Glutamatergic neuron (in vitro differentiated cells): ENCODE data around the gene PGAM4. TPM values are rescaled to one million over a fixed set of nuclear protein-coding genes. Genes with fewer than 3 reads are reported as not detected.

Experiments
- DNase-seq: peaks from one replicate; pipeline ENCODE4 v3.0.0; 2022
- H3K27ac Mint-ChIP-seq: one replicate; pipeline ENCODE4 v1.8.0; 2020; ENCODE audit warnings: mild to moderate bottlenecking, mixed read lengths, inconsistent platforms; ENCODE audit not compliant: unreplicated experiment
- H3K27me3 Mint-ChIP-seq: one replicate; pipeline ENCODE4 v1.8.0; 2020; ENCODE audit warnings: mild to moderate bottlenecking, moderate library complexity, mixed read lengths, inconsistent platforms; ENCODE audit not compliant: unreplicated experiment
- H3K36me3 Mint-ChIP-seq: one replicate; pipeline ENCODE4 v1.8.0; 2020; ENCODE audit warnings: mild to moderate bottlenecking, mixed read lengths, inconsistent platforms; ENCODE audit not compliant: unreplicated experiment
- H3K4me1 Mint-ChIP-seq: one replicate; pipeline ENCODE4 v1.8.0; 2020; ENCODE audit warnings: mild to moderate bottlenecking, low read depth, mixed read lengths, inconsistent platforms; ENCODE audit not compliant: unreplicated experiment
- H3K4me3 Mint-ChIP-seq: one replicate; pipeline ENCODE4 v1.8.0; 2020; ENCODE audit warnings: mild to moderate bottlenecking, mixed read lengths, inconsistent platforms; ENCODE audit not compliant: unreplicated experiment
- H3K9me3 Mint-ChIP-seq: one replicate; pipeline ENCODE4 v1.8.0; 2020; ENCODE audit warnings: mild to moderate bottlenecking, moderate library complexity, mixed read lengths, inconsistent platforms; ENCODE audit not compliant: unreplicated experiment
- CTCF ChIP-seq: fragments of 200-600 bp; sonication (generic); IDR thresholded peaks from one replicate; pipeline ENCODE4 v1.5.0; 2021; ENCODE audit not compliant: partially characterized antibody, unreplicated experiment
- total RNA-seq: library from RNA; stranded (reverse); fragmentation: NEBNext Ultra II Directional; extraction: Animal tissue kit (Norgen Biotek cat#: 25700); gene quantifications from one replicate; pipeline ENCODE4 v1.2.1, GENCODE V29; 2021; ENCODE audit not compliant: unreplicated experiment

PGAM4 gene
- total RNA-seq, 1 donor from 2014 or later: not detected

GRCh38 chrX:77936299-77936698 is 33.1 kb downstream of the PGAM4 start:
- no peaks in the 10 kb centered on the region for H3K9me3 Mint-ChIP-seq
- no peaks in the 10 kb centered on the region for H3K4me1 Mint-ChIP-seq
- no peaks in the 10 kb centered on the region for H3K27me3 Mint-ChIP-seq
- no peak overlapping the region for H3K27ac Mint-ChIP-seq
- no peak for DNase-seq
- no peak for TF ChIP-seq CTCF
- no peak overlapping the region for H3K4me3 Mint-ChIP-seq
- H3K36me3 Mint-ChIP-seq: no peaks in the 10 kb centered on the region

GRCh38 chrX:77935886-77936285 is 33.6 kb downstream of the PGAM4 start:
- no peak for DNase-seq
- H3K27me3 Mint-ChIP-seq: no peaks in the 10 kb centered on the region
- no peaks in the 10 kb centered on the region for H3K4me1 Mint-ChIP-seq
- H3K4me3 Mint-ChIP-seq: no peak overlapping the region
- no peaks in the 10 kb centered on the region for H3K36me3 Mint-ChIP-seq
- TF ChIP-seq CTCF: no peak
- no peak overlapping the region for H3K27ac Mint-ChIP-seq
- no peaks in the 10 kb centered on the region for H3K9me3 Mint-ChIP-seq

- TF ChIP-seq CTCF: no peak
- Mint-ChIP-seq H3K4me3 (no peak overlapping the region), H3K27me3 (no peaks in the 10 kb centered on the region), H3K9me3 (peaks cover 1% of the 10 kb centered on the region), H3K36me3 (no peaks in the 10 kb centered on the region), H3K27ac (no peak overlapping the region), H3K4me1 (no peaks in the 10 kb centered on the region)
- DNase-seq: no peak
Observed at GRCh38 chrX:77930581-77930980, 38.9 kb downstream of the PGAM4 start.

- TF ChIP-seq CTCF: no peak
- no peaks in the 10 kb centered on the region for H3K27me3 Mint-ChIP-seq
- no peak for DNase-seq
- H3K36me3 Mint-ChIP-seq: no peaks in the 10 kb centered on the region
- H3K9me3 Mint-ChIP-seq: peaks cover 1% of the 10 kb centered on the region
- no peak overlapping the region for H3K27ac Mint-ChIP-seq
- H3K4me1 Mint-ChIP-seq: no peaks in the 10 kb centered on the region
- H3K4me3 Mint-ChIP-seq: no peak overlapping the region
Observed at GRCh38 chrX:77925764-77926163, 43.7 kb downstream of the PGAM4 start.

- H3K4me1 Mint-ChIP-seq: no peaks in the 10 kb centered on the region
- no peak for TF ChIP-seq CTCF
- no peaks in the 10 kb centered on the region for H3K9me3 Mint-ChIP-seq
- H3K36me3 Mint-ChIP-seq: no peaks in the 10 kb centered on the region
- H3K27me3 Mint-ChIP-seq: no peaks in the 10 kb centered on the region
- DNase-seq: no peak
- H3K27ac Mint-ChIP-seq: no peak overlapping the region
- H3K4me3 Mint-ChIP-seq: no peak overlapping the region
Observed at GRCh38 chrX:77924320-77924859, 45.0 kb downstream of the PGAM4 start.
